K562 (cell line): ENCODE data around the gene RNASE8. TPM values are rescaled to one million over a fixed set of nuclear protein-coding genes. Genes with fewer than 3 reads are reported as not detected.
A peak's percentile ranks its signal among the peaks of the same experiment; 100 is the strongest.

Experiments
- AFF1 ChIP-seq, 2 experiments: fragments of 450-650 bp; IDR thresholded peaks; 2 replicates each; pipeline ENCODE4 v1.6.1; 2018; ENCODE audit warnings: mild to moderate bottlenecking in 2 of 2, low read depth in 1 of 2; ENCODE audit not compliant: partially characterized antibody in 2 of 2
- DLX4 ChIP-seq: fragments of 250-450 bp; sonication (Bioruptor Pico); IDR thresholded peaks from 2 replicates; pipeline ENCODE4 v1.6.1; 2021; ENCODE audit warnings: mild to moderate bottlenecking
- MIER1 ChIP-seq: fragments of 450-650 bp; IDR thresholded peaks from 2 replicates; pipeline ENCODE4 v1.6.1; 2016; ENCODE audit warnings: antibody characterized with exemption, mild to moderate bottlenecking, low read depth
- NCOA1 ChIP-seq: fragments of 450-650 bp; IDR thresholded peaks from 2 replicates; pipeline ENCODE4 v1.6.1; 2016; ENCODE audit warnings: low read depth
- PREB ChIP-seq: sonication (generic); formaldehyde crosslinking; IDR thresholded peaks from 2 replicates; pipeline ENCODE4 v1.8.1; 2023; ENCODE audit warnings: mild to moderate bottlenecking, missing genetic modification reagents
- PRMT5 ChIP-seq: sonication (generic); formaldehyde crosslinking; IDR thresholded peaks from 2 replicates; pipeline ENCODE4 v1.5.0; 2020; ENCODE audit warnings: missing genetic modification reagents
- SIX5 ChIP-seq, 2 experiments: IDR thresholded peaks; 2 replicates each; pipeline ENCODE4 v1.6.1; 2011; ENCODE audit warnings: low read length in 2 of 2, borderline replicate concordance in 1 of 2, low read depth in 1 of 2, mild to moderate bottlenecking in 1 of 2, moderate library complexity in 1 of 2; ENCODE audit not compliant: insufficient read depth in 1 of 2
- ZBTB8A ChIP-seq: fragments of 450-650 bp; IDR thresholded peaks from 2 replicates; pipeline ENCODE4 v1.6.1; 2018; ENCODE audit warnings: mild to moderate bottlenecking, moderate library complexity; ENCODE audit not compliant: partially characterized antibody
- ZBTB9 ChIP-seq: fragments of 450-650 bp; formaldehyde crosslinking; IDR thresholded peaks from 2 replicates; pipeline ENCODE4 v1.4.0; 2020; ENCODE audit warnings: mild to moderate bottlenecking, moderate library complexity
- ZFX ChIP-seq: sonication (generic); formaldehyde crosslinking; IDR thresholded peaks from 2 replicates; pipeline ENCODE4 v1.8.0; 2022; ENCODE audit warnings: mild to moderate bottlenecking, missing genetic modification reagents, moderate library complexity
- ZNF280B ChIP-seq: fragments of 250-450 bp; sonication (Bioruptor Pico); IDR thresholded peaks from 2 replicates; pipeline ENCODE4 v1.5.1; 2021; ENCODE audit warnings: mild to moderate bottlenecking
- ZNF431 ChIP-seq: sonication (generic); formaldehyde crosslinking; IDR thresholded peaks from 2 replicates; pipeline ENCODE4 v1.8.0; 2022; ENCODE audit warnings: mild to moderate bottlenecking, missing genetic modification reagents
- ZNF518B ChIP-seq: fragments of 250-450 bp; sonication (Bioruptor Pico); IDR thresholded peaks from 2 replicates; pipeline ENCODE4 v1.5.0; 2021; ENCODE audit warnings: mild to moderate bottlenecking, moderate library complexity
- polyA plus RNA-seq, 8 experiments: library from polyadenylated mRNA; depleted of rRNA in 4 of 8; stranded (reverse) in 5 of 8; unstranded in 3 of 8; fragments of >200 nt; fragmentation: Nextera tagmentation in 2 of 8; fragmentation: Illumina TruSeq in 1 of 8; extraction: Ambion mirVana in 2 of 8; extraction: Trizol in 1 of 8; gene quantifications; 2 replicates each; pipeline versions ENCODE4 v1.2.1 to v1.2.3, GENCODE V29; 2011 to 2014; ENCODE audit warnings: inconsistent platforms in 1 of 8, missing spikeins in 1 of 8
- total RNA-seq, 7 experiments: library from RNA; depleted of rRNA in 6 of 7; stranded (reverse); fragments of >200 nt in 6 of 7; fragmentation: Illumina TruSeq in 2 of 7; extraction: Trizol in 2 of 7; gene quantifications; 2 replicates each; pipeline versions ENCODE4 v1.2.1 to v1.2.3, GENCODE V29; 2011 to 2021; ENCODE audit warnings: low replicate concordance in 1 of 7

Gene RNASE8
- total and polyA plus RNA-seq, 9 of the 15 experiments (the other 6 are each of a cell fraction or from before 2014, with no cell fraction given), result not detected

GRCh38 chr14:21095430-21096205 is 38.0 kb downstream of the RNASE8 start (continued):
- TF ChIP-seq ZNF518B (no peak), MIER1 (peak; percentile 91), PRMT5 (CRISPR knock-in tag) (peak; percentile 66; the same call in 1 of the 2 replicates), AFF1 (IDR thresholded peaks at IDR 0.05; ENCODE audit: low read depth in 1 of 2, partially characterized antibody in 2 of 2) (peak in 1 of 2 experiments; percentile 90), ZFX (CRISPR knock-in tag) (no peak), ZNF431 (CRISPR knock-in tag) (no peak), SIX5 (IDR thresholded peaks at IDR 0.05; ENCODE audit: borderline replicate concordance in 1 of 2, insufficient read depth in 1 of 2, low read depth in 1 of 2, low read length in 2 of 2) (no peak), PREB (CRISPR knock-in tag) (no peak), ZNF280B (no peak), NCOA1 (peak; percentile 41; the same call in 1 of the 2 replicates), ZBTB9 (CRISPR knock-in tag) (peak; percentile 96), ZBTB8A (no peak), DLX4 (CRISPR knock-in tag) (no peak)
